ENCODE data around the gene ADISSP.

- TF ChIP-seq CTCF (conservative IDR thresholded peaks at IDR 0.05; ENCODE audit: low read depth, low read length) (no peak), EZH2 (IDR thresholded peaks at IDR 0.05; ENCODE audit: borderline replicate concordance, low read depth, low read length, poor library complexity, severe bottlenecking) (no peak)
These were observed 21.2 kb upstream of the ADISSP start for GRCh38 chr20:3788685-3789155.
